ENCODE data around the gene NCOA7.

- TF ChIP-seq, protein P1, sequence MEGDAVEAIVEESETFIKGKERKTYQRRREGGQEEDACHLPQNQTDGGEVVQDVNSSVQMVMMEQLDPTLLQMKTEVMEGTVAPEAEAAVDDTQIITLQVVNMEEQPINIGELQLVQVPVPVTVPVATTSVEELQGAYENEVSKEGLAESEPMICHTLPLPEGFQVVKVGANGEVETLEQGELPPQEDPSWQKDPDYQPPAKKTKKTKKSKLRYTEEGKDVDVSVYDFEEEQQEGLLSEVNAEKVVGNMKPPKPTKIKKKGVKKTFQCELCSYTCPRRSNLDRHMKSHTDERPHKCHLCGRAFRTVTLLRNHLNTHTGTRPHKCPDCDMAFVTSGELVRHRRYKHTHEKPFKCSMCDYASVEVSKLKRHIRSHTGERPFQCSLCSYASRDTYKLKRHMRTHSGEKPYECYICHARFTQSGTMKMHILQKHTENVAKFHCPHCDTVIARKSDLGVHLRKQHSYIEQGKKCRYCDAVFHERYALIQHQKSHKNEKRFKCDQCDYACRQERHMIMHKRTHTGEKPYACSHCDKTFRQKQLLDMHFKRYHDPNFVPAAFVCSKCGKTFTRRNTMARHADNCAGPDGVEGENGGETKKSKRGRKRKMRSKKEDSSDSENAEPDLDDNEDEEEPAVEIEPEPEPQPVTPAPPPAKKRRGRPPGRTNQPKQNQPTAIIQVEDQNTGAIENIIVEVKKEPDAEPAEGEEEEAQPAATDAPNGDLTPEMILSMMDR (IDR thresholded peaks at IDR 0.05; ENCODE audit: low read depth, low read length, poor library complexity, severe bottlenecking) = no peak
- TF ChIP-seq EZH2phosphoT487 (IDR thresholded peaks at IDR 0.05; ENCODE audit: borderline replicate concordance, low read length) = no peak
These were observed 11.6 kb downstream of the NCOA7 start for GRCh38 chr6:125802383-125802782.
